NCI-H2196 (cell line): ENCODE results near the gene MMP8.

Experiments used
- DNase-seq: peaks from one replicate; lab custom pipeline; 2025; ENCODE audit not compliant: unreplicated experiment; lab: John Stamatoyannopoulos, UW

MMP8 gene

GRCh38 chr11:102722821-102723220 is 1.9 kb downstream of the MMP8 start:
- DNase-seq: no peak

DNA sequence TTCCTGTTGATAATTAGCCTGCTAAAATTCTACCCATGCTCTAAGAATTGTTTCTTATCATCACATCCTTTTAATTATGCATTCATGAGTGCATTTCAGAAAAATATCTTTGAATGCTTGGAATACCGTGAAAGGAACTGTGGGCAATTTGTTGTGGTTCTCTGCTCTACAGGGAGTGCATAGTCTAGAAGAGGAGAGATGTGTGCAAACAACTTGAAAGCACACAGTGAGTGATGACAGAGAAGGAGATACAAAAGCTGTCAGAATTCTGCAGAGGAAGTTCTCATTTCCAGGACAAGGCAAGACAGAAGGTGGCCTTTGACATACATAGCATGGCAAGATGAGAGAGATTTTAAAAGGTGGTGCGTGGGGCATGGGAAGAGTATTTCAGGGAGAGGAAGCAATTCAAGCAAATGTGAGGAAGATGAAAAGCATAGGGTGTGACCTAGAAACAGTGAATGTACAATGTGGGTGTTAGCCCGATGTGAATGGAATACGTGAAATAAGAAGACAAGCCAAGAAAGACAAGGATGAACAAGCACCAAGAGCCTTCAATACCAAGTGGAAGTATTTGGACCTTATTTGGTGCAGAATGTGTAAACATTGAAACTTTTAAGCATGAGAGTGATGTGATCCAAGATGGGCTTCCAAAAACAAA is 5.0 kb downstream of the MMP8 start:
- DNase-seq: no peak

DNA sequence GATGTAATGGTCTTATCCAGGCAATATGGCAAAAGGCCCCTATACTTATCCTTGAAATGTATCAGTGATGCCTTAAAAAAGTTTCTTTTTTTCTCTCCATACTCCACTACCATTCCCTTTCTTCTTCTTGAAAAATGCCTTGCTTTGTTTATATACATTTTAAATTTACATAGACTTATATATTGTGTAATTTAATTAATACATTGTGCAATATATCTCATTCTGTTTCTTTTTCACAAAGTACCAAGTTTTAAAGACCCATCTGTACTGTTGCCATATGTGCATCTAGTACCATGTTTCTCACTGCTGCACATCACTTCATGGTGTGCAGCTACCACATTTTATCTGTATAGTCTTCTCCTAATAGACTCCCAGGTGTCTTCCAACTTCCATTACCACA is 7.5 kb downstream of the MMP8 start:
- DNase-seq: no peak

DNA sequence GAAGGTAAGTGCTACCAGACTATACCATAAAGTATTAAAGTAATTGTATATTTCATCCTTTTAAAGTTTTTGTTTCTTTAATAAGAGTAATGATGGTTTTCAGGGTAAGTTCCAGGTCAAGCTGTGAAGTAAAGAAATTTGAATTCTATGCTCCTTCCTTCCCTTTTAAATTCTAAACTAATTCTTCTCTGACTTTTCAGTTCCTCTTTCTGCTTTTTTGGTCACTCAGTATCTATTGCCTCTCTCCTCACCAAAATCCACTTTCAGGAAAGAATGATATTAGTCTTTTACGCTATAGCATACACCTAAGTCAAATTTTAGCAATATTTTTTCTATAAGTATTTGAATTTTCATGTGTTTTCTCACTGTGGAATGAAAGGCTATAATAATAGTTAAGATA is 8.2 kb downstream of the MMP8 start:
- no peak for DNase-seq

DNA sequence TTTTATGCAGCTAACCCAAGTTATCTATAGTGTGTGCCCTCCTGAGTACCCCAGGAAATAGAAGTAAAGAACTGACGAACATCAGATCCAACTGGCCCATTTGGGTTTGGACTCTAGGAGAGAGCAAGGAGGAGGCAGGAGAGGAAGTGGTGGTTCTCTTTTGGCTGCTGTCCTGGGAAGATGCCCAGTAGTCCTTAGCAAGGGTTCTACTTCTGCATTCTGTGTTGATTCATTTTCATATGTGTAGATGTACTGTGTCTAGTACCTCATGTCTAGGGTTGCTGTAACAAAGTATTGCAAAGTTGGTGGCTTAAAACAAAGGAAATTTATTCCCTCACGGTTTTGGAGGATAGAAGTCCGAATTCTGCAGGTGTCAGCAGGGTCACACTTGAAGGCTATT is 12.6 kb downstream of the MMP8 start:
- no peak for DNase-seq

DNA sequence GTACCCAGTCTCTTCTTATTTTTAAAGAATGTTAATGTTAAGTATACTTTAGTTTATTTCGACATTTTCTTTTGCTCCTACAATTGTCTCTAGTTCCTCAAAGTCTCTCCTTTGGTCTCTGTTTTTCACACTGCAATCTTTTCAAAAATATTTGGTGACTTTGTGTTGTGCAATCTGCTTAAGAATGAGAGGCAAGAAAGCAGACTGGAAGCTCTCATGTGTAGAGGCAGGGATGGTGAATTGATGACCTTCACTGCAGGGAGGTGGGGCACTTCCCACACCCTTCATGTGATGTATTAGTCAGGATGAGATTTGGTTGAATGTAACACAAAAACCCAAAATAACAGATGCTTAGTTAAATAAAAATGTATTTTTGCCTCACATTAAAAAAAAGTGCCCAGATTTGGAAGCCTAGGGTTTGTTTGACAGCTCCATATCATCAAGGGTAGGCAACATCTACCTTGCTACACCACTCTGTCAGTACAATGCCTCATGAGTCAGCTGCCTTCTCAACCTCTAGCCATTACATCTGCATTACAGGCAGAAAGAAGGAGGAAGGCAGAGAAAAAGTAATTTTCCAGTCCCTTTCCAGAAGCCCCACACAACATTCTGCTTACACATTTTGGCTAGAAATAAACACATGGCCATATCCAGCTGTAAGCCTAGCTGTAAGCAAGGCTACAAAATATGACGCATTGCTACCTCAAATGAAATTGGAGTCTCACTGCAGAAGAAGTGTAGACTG is 15.4 kb downstream of the MMP8 start:
- no peak for DNase-seq

DNA sequence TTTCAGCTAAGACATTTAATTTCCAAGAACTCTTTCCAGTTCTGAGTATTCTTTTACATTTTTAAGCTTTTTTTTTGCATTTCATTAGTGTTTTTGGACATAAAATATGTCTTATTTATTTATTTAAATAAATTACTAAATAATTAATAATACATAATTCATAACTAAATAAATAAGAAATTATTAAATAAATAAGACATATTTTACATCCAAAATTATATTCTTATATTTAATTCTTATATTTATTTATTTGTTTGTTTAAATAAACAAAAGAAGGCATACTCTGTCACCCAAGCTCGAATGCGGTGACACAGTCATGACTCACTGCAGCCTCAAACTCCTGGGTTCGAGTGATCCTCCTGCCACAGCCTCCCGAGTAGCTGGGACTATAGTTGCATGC is 16.1 kb downstream of the MMP8 start:
- DNase-seq: no peak

GRCh38 chr11:102705626-102706025 is 19.1 kb downstream of the MMP8 start, which contains the start of gene MMP27:
MMP27 (minus strand) TSS chr11:102705769; CDS start chr11:102705714, 55 bp downstream.
- no peak for DNase-seq

GRCh38 chr11:102704841-102705240 is 19.9 kb downstream of the MMP8 start:
- DNase-seq: no peak

DNA sequence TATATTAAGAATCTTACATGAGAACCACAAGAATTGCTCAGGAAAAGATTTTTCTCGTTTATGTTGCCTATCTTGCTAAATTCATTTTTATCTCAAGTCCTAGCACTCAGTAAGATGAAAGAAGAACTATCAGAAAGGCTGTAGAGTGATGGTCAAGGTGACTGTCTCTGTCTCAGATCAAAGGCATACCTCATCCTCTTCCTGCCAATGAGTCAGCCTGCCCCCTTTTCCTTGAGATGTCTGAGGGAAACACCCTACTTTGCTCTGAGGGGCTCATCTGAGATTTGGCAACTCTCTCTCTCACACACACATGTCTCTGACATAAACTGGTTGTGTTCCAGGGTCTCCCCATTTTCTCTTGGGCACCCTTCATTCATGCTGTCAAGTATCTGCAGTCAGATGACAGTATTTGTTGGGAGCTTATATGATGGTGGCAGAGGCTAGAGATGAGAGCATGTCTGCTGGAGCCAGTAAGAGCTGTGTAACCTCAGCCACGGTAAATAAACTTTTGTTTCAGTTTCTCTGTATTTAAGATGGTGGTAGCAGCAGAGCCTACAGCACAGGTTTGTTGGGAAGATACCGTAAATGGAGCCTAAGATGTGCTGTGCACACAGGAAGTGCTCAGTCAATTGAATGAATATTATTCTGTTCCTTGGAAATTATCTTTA is 20.8 kb downstream of the MMP8 start:
- no peak for DNase-seq

DNA sequence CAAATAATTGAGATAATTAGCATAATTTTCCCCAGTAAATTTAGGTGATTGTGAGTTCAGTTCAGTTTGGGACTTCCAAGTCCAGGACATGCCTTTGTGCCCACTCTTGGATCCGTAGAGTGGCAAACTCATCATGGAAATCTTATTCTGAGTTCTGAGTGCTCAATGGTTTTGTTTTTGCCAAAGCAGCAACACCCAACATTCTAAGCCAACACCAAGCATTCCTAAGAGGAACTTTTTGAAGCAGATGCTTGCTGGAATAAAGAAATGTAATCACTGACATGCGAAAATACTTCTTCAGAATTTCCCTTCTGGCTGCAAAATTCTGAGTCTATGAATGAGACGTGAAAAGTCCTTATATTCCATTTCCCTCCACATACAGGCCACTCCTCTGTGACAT is 29.6 kb downstream of the MMP8 start:
- DNase-seq: no peak

DNA sequence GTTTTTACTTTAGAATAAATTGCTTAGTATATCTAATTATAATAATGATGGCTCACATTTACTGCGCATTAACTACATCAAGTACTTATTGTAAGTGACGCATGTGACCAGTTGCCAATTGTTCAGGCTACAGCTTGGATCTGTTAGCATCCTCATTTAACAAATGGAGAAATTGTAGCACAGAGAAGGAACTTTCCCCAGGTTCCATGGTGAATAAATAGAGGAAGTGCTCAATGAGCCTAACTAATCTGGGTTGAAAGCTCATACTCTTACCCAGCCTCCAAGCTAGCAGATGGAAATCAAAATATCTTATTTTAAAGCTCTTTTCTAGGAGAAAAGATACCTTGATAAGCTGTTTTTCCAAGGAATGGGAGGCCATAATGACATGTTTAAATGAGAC is 39.0 kb downstream of the MMP8 start:
- no peak for DNase-seq

GRCh38 chr11:102685338-102685737 is 39.4 kb downstream of the MMP8 start:
- DNase-seq: no peak

- DNase-seq: no peak
Measured at GRCh38 chr11:102683277-102683676, 41.5 kb downstream of the MMP8 start.

DNA sequence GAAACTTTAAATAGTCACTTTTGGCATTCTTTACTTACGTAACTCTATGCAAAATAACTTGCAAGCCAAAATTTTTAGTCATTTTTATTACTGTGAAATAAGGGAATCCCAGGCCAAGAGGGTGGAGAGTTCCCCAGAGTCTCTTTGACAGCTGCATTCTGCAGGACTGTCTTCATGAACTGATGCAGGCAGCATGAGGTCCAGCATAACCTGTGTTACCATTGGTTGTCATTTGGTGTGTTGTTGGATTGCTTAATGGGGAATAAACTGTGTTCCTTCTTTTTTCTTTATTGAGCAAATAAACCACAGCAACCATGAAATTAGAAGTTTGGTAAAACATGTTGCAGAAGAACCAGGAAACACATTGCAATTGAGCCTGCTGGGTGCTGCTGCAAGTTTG is 43.8 kb downstream of the MMP8 start:
- DNase-seq: no peak

DNA sequence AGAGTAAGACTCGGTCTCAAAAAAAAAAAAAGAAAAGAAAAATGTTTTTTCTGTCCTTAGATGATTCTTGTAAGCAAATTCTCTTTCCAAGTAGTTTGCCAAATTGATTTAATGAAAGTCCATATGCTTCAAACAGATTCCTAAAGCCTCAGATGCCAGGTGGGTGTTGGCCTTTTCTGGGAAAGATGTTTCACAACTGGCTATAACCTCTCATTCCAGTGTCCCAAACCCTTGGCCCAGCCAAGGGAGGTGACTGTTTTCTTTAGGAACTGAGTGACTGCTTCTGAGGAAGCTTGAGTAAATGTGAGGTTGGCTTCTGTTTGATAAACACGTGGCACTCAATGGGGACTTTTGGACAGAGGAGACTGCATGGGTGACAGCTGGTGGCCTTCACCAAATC is 46.7 kb downstream of the MMP8 start:
- DNase-seq: no peak

GRCh38 chr11:102676084-102676483 is 48.7 kb downstream of the MMP8 start:
- DNase-seq: no peak

- no peak for DNase-seq
Measured at GRCh38 chr11:102669664-102670063, 55.1 kb downstream of the MMP8 start.

- peak; percentile 34 for DNase-seq
Measured at GRCh38 chr11:102666331-102666957, 58.3 kb downstream of the MMP8 start.

- no peak for DNase-seq
Measured at GRCh38 chr11:102664001-102664752, 60.6 kb downstream of the MMP8 start.

DNA sequence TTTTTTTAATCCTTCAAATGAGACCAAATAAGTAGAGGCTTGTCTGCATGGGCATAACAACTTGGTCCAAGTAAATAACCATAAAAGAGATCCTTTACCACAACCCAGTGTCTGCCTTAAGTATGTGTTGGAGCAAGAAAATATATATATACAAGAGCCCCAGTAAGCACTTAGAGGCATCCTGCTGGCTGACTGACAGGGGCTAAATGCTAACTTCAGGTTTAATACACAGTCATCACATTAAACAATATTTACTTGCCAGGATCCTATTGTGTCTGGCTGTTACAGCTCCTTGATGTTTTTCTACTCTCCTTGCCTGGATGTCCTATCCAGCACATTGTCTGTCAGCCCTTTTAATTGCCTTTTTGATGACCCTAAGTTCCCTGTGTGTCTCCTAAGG is 62.1 kb downstream of the MMP8 start:
- DNase-seq: no peak
